ENCODE data around the gene SLC38A9. TPM values are rescaled to one million over a fixed set of nuclear protein-coding genes. Genes with fewer than 3 reads are reported as not detected.
A peak's percentile ranks its signal among the peaks of the same experiment; 100 is the strongest.

Gene SLC38A9
- total and polyA plus RNA-seq, 2 donors (not counting 1 experiment from before 2014, with no cell fraction given): 23.4 to 36.3 TPM

- POLR2A ChIA-PET: no interaction called here
Measured at GRCh38 chr5:55706230-55706629, 5.9 kb downstream of the SLC38A9 start.

DNA sequence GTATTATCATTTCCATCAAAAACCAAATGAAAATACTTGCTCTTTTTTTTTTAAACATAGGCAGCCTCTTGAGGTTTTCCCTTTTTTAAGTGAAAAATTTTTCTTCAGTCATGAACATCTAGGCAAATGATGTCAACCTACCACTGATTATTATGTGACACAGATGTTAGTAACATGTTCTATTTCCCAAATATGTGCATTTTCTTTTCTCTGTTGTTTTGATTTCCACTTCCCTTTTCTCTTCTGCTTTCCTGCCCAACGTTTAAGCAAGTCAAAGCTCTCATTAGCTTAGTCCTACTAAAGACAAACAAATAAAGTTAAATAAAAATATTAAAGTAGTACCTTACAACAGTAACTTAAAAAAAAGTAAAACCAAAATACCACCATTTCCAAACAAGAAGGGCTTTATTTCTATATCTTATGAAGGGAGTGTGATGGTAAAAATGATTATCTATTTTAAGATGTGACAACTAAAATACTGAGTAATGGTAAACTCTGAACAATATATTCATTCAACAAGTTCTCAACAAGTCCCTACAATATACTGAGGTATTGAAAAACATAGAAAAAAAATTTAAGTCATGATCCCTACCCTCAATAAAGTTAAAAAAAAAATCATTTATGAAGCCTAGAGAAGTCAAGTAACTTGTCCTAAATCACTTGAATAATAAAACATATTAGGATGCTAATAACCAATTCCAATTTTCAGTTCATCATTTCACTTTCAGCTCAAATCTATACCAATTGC is 9.4 kb downstream of the SLC38A9 start:
- peaks cover 16% of the 10 kb centered on the region for H3K4me1 Mint-ChIP-seq
- H3K9me3 Mint-ChIP-seq (ENCODE audit: insufficient read depth): no peaks in the 10 kb centered on the region
- peaks cover 0 to 3% of the 10 kb centered on the region in 2 experiments for H3K36me3 ChIP-seq (replicated peaks in 1 of 2; ENCODE audit: control extremely low read depth in 1 of 2, control insufficient read depth in 1 of 2, extremely low read depth in 1 of 2, insufficient read depth in 2 of 2, low read length in 1 of 2)
- intact Hi-C loops (cut with micrococcal nuclease): no loop called here
- no peak overlapping the region for H2AFZ ChIP-seq (ENCODE audit: insufficient read depth, low read depth, low read length, poor library complexity, severe bottlenecking)
- no peaks in the 10 kb centered on the region for H3K27me3 ChIP-seq (replicated peaks in 1 of 4; ENCODE audit: control extremely low read depth in 1 of 4, control insufficient read depth in 3 of 4, insufficient read depth in 4 of 4, low read length in 3 of 4)
- H3K27me3 Mint-ChIP-seq: no peaks in the 10 kb centered on the region
- peak overlapping the region in 1 of 2 donors; percentile 55 for H3K27ac ChIP-seq (ENCODE audit: low read length in 2 of 2)
- H3K4me2 ChIP-seq (replicated peaks; ENCODE audit: low read depth, low read length, poor library complexity, severe bottlenecking): peak overlapping the region; percentile 42
- peak overlapping the region; percentile 13 for H3K9ac ChIP-seq (ENCODE audit: low read length)
- no peak for TF ChIP-seq EZH2 (IDR thresholded peaks at IDR 0.05; ENCODE audit: borderline replicate concordance, insufficient read depth, low read depth, low read length, poor library complexity, severe bottlenecking)
- TF ChIP-seq, protein P1, sequence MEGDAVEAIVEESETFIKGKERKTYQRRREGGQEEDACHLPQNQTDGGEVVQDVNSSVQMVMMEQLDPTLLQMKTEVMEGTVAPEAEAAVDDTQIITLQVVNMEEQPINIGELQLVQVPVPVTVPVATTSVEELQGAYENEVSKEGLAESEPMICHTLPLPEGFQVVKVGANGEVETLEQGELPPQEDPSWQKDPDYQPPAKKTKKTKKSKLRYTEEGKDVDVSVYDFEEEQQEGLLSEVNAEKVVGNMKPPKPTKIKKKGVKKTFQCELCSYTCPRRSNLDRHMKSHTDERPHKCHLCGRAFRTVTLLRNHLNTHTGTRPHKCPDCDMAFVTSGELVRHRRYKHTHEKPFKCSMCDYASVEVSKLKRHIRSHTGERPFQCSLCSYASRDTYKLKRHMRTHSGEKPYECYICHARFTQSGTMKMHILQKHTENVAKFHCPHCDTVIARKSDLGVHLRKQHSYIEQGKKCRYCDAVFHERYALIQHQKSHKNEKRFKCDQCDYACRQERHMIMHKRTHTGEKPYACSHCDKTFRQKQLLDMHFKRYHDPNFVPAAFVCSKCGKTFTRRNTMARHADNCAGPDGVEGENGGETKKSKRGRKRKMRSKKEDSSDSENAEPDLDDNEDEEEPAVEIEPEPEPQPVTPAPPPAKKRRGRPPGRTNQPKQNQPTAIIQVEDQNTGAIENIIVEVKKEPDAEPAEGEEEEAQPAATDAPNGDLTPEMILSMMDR (IDR thresholded peaks at IDR 0.05): no peak
- H3K4me3 Mint-ChIP-seq: peak overlapping the region; percentile 29
- WGBS (ENCODE audit: insufficient coverage): no CpG with 5 or more reads among the region's 1 CpG
- H3K79me2 ChIP-seq (ENCODE audit: control insufficient read depth, insufficient read depth, low read length): peaks cover 25% of the 10 kb centered on the region
- DNase-seq (peak; percentile 40), ATAC-seq (ENCODE audit: low read depth) (peak; percentile 14)
- no peak overlapping the region for H3K4me3 ChIP-seq (ENCODE audit: control extremely low read depth in 1 of 5, extremely low read depth in 1 of 5, insufficient read depth in 1 of 5, low read depth in 2 of 5, low read length in 4 of 5)
- H3K9me3 ChIP-seq (ENCODE audit: control extremely low read depth in 1 of 3, control insufficient read depth in 2 of 3, insufficient read depth in 1 of 3, low read length in 2 of 3): no peaks in the 10 kb centered on the region
- peak overlapping the region; percentile 34 for H3K27ac Mint-ChIP-seq
- ChIA-PET POLR2A (interaction anchor here (0.5 kb wide), 1 partner anchor 24 kb away, joined by 3 read pairs; no protein-coding TSS in a partner anchor), CTCF (no interaction called here)
- no peaks in the 10 kb centered on the region for H4K20me1 ChIP-seq (ENCODE audit: control insufficient read depth, insufficient read depth, low read length, poor library complexity, severe bottlenecking)
- peaks cover 6 to 8% of the 10 kb centered on the region in 2 donors for H3K4me1 ChIP-seq (ENCODE audit: control insufficient read depth in 2 of 2, insufficient read depth in 2 of 2, low read length in 2 of 2)

More at GRCh38 chr5:55706230-55706629, 5.9 kb downstream of the SLC38A9 start:
- Mint-ChIP-seq H3K4me3 (no peak overlapping the region), H3K27ac (no peak overlapping the region), H3K4me1 (peaks cover 15% of the 10 kb centered on the region), H3K27me3 (no peaks in the 10 kb centered on the region), H3K9me3 (ENCODE audit: insufficient read depth) (no peaks in the 10 kb centered on the region)
- Histone ChIP-seq H4K20me1 (ENCODE audit: control insufficient read depth, insufficient read depth, low read length, poor library complexity, severe bottlenecking) (no peaks in the 10 kb centered on the region), H3K4me1 (ENCODE audit: control insufficient read depth in 2 of 2, insufficient read depth in 2 of 2, low read length in 2 of 2) (peaks cover 9 to 11% of the 10 kb centered on the region in 2 donors), H3K27ac (ENCODE audit: low read length in 2 of 2) (no peak overlapping the region), H3K36me3 (replicated peaks in 1 of 2; ENCODE audit: control extremely low read depth in 1 of 2, control insufficient read depth in 1 of 2, extremely low read depth in 1 of 2, insufficient read depth in 2 of 2, low read length in 1 of 2) (peaks cover 0 to 6% of the 10 kb centered on the region in 2 experiments), H3K4me3 (ENCODE audit: control extremely low read depth in 1 of 5, extremely low read depth in 1 of 5, insufficient read depth in 1 of 5, low read depth in 2 of 5, low read length in 4 of 5) (no peak overlapping the region), H2AFZ (ENCODE audit: insufficient read depth, low read depth, low read length, poor library complexity, severe bottlenecking) (no peak overlapping the region), H3K4me2 (replicated peaks; ENCODE audit: low read depth, low read length, poor library complexity, severe bottlenecking) (no peak overlapping the region), H3K9ac (ENCODE audit: low read length) (no peak overlapping the region), H3K27me3 (replicated peaks in 1 of 4; ENCODE audit: control extremely low read depth in 1 of 4, control insufficient read depth in 3 of 4, insufficient read depth in 4 of 4, low read length in 3 of 4) (no peaks in the 10 kb centered on the region), H3K79me2 (ENCODE audit: control insufficient read depth, insufficient read depth, low read length) (peaks cover 44% of the 10 kb centered on the region), H3K9me3 (ENCODE audit: control extremely low read depth in 1 of 3, control insufficient read depth in 2 of 3, insufficient read depth in 1 of 3, low read length in 2 of 3) (no peaks in the 10 kb centered on the region)
- no peak for TF ChIP-seq EZH2 (IDR thresholded peaks at IDR 0.05; ENCODE audit: borderline replicate concordance, insufficient read depth, low read depth, low read length, poor library complexity, severe bottlenecking)
- TF ChIP-seq, protein P1 (IDR thresholded peaks at IDR 0.05): no peak
- CTCF ChIA-PET: interaction anchor here (2.8 kb wide), 1 partner anchor 14 kb away, joined by 12 read pairs; no protein-coding TSS in a partner anchor
- no peak for DNase-seq
- intact Hi-C loops (cut with micrococcal nuclease): no loop called here
- no peak for ATAC-seq (ENCODE audit: low read depth)

Measured in B cell (primary cell).